Panc1 (cell line): Measurements from ENCODE around the gene CHRM1.

Source experiments
- CTCF ChIP-seq: fragments of 450-650 bp; IDR thresholded peaks from 2 replicates; pipeline ENCODE4 v1.5.1; 2017; ENCODE audit warnings: mild to moderate bottlenecking
- POLR2AphosphoS5 ChIP-seq: IDR thresholded peaks from 2 replicates; pipeline ENCODE4 v1.6.1; 2012; ENCODE audit warnings: mild to moderate bottlenecking, low read depth, low read length, moderate library complexity
- REST ChIP-seq, 2 experiments: IDR thresholded peaks; 2 replicates each; pipeline ENCODE4 v1.6.1; 2011 to 2012; ENCODE audit warnings: low read depth in 2 of 2, control low read depth in 1 of 2, low read length in 1 of 2, mild to moderate bottlenecking in 1 of 2, moderate library complexity in 1 of 2; ENCODE audit not compliant: insufficient read depth in 1 of 2

GRCh38 chr11:62888406-62888805 is 32.8 kb downstream of the CHRM1 start:
- TF ChIP-seq POLR2AphosphoS5 (no peak; the same call in 1 of the 2 replicates), CTCF (no peak), REST (IDR thresholded peaks at IDR 0.05; ENCODE audit: insufficient read depth in 1 of 2, low read depth in 2 of 2, low read length in 1 of 2) (no peak)
